Measurements from ENCODE around the gene BUD31.
"Not testable (repeated sequence)": the region's sequence is repeated elsewhere in the genome, so short reads cannot be mapped to it uniquely, and the experiment has no call there.

BUD31 gene

GRCh38 chr7:99422625-99423024, 13.9 kb downstream of the BUD31 start:
- DNase-seq: no peak
- no peak for TF ChIP-seq POLR2A (IDR thresholded peaks at IDR 0.05; ENCODE audit: low read length)
- TF ChIP-seq GATA1 (IDR thresholded peaks at IDR 0.05; ENCODE audit: low read depth, low read length): no peak

- no peak for TF ChIP-seq GATA1 (IDR thresholded peaks at IDR 0.05; ENCODE audit: low read depth, low read length)
- no peak for TF ChIP-seq POLR2A (IDR thresholded peaks at IDR 0.05; ENCODE audit: low read length)
Observed at GRCh38 chr7:99424932-99425730, 16.4 kb downstream of the BUD31 start.

DNA sequence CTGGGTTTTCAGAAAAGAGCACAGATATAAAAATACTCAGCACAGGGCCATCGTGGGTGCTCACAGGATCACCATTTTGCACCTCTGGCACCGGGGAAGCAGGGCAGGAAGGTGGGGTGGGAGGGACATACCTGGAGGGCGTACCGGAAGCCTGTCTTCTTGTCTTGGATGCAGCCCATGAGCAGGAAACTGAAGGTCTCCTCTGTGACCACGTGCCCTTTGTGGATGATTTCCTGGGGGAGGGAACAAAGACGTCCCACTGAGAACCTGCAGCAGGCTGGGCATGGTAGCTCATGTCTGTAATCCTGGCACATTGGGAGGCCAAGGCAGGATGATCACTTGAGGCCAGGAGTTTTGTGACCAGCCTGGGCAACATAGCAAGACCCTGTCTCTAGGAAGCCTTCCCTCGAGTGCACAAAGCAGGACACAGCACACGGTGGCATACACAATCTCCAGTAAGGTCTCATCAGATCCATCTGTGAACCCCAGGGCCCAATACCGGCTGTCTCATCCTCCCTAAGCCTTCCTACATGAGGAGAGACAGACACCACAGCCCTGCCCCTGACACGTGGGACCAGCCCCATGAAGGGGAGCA, 20.3 kb downstream of the BUD31 start:
- no peak for DNase-seq
- TF ChIP-seq GATA1 (IDR thresholded peaks at IDR 0.05; ENCODE audit: low read depth, low read length): no peak
- no peak for TF ChIP-seq POLR2A (IDR thresholded peaks at IDR 0.05; ENCODE audit: low read length)

More at GRCh38 chr7:99424932-99425730, 16.4 kb downstream of the BUD31 start:
- no peak for DNase-seq

DNA sequence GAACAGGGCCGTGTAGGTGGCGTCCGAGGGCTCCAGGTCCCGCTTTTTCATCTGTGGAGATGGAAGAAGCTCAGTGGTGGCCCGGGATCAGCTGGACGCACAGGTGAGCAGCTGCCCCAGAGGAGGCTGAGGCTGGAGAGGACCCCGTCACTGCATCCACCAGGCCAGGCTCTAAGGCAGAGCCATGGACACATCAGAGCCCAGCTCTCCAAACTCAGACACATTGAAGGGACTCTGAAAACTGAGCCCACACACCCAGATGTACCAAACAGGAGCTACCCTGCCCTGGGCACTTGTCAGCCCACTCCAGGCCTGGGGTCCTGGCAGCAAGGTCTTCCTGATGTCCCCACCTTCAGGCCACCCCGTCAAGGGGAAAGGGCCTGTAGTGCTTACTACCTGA, 21.0 kb downstream of the BUD31 start:
- no peak for TF ChIP-seq POLR2A (IDR thresholded peaks at IDR 0.05; ENCODE audit: low read length)
- no peak for TF ChIP-seq GATA1 (IDR thresholded peaks at IDR 0.05; ENCODE audit: low read depth, low read length)
- DNase-seq: no peak

DNA sequence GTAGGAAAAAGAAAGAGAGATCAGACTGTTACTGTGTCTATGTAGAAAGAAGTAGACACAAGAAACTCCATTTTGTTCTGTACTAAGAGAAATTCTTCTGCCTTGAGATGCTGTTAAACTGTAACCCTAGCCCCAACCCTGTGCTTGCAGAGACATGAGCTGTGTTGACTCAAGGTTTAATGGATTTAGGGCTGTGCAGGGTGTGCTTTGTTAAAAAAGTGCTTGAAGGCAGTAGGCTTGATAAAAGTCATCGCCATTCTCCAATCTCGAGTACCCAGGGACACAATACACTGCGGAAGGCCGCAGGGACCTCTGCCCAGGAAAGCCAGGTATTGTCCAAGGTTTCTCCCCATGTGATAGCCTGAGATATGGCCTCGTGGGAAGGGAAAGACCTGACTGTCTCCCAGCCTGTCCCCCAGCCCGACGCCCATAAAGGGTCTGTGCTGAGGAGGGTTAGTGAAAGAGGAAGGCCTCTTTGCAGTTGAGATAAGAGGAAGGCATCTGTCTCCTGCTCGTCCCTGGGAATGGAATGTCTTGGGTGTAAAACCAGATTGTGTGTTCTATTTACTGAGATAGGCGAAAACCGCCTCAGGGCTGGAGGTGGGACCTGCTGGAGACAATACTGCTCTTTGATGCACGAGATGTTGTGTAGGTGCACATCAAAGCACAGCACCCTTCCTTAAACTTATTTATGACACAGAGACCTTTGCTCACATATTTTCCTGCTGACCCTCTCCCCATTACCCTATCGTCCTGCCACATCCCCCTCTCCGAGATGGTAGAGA, 23.2 kb downstream of the BUD31 start:
- DNase-seq: not testable (repeated sequence)

DNA sequence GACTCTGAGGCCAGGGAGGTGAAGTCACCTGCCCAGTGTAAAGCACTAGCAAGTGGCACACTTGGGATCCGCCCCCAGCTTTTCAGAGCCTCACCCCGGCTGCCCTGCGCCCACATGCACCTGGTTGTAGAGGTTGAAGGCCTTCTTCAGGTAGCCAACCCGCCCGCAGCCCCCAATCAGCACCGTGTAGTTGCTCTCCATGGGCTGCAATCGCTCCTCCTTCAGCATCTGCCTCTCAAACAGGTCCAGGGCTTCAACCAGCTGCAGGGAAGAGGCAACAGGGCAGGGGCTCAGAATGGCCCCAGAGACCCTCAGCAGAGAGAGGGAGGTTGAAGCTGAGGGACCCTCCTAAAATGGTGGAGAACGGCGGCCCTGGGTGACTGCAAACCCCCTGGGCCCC, 24.4 kb downstream of the BUD31 start:
- TF ChIP-seq POLR2A (IDR thresholded peaks at IDR 0.05; ENCODE audit: low read length) (no peak), GATA1 (IDR thresholded peaks at IDR 0.05; ENCODE audit: low read depth, low read length) (no peak)
- no peak for DNase-seq

DNA sequence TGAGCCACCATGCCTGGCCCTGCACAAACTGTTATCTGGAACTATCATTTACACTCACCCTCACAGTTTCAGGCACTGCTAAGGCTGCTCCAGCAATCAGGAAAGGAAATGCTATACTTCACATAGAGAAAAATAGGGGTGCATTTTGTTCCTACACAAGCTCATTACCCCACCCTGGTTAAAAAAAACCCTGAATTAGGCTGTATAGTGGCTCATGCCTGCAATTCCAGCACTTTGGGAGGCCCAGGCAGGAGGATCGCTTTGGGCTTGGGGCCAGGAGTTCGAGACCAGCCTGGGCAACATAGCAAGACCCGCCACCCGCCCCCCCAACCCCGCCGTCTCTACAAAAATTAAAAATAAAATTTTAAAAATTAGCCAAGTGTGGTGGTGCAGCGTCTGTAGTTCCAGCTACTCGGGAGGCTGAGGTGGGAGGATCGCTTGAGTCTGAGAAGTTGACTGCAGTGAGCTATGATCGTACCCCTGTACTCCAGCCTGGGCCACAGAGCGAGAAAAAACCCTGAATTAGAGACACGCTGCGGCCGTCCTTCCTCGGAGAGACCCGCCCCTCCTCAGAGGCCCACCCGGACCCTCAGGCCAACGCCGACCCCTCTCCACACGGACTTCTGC, 29.3 kb downstream of the BUD31 start:
- no peak for TF ChIP-seq GATA1 (IDR thresholded peaks at IDR 0.05; ENCODE audit: low read depth, low read length)
- DNase-seq: peak; percentile 35 to 44

DNA sequence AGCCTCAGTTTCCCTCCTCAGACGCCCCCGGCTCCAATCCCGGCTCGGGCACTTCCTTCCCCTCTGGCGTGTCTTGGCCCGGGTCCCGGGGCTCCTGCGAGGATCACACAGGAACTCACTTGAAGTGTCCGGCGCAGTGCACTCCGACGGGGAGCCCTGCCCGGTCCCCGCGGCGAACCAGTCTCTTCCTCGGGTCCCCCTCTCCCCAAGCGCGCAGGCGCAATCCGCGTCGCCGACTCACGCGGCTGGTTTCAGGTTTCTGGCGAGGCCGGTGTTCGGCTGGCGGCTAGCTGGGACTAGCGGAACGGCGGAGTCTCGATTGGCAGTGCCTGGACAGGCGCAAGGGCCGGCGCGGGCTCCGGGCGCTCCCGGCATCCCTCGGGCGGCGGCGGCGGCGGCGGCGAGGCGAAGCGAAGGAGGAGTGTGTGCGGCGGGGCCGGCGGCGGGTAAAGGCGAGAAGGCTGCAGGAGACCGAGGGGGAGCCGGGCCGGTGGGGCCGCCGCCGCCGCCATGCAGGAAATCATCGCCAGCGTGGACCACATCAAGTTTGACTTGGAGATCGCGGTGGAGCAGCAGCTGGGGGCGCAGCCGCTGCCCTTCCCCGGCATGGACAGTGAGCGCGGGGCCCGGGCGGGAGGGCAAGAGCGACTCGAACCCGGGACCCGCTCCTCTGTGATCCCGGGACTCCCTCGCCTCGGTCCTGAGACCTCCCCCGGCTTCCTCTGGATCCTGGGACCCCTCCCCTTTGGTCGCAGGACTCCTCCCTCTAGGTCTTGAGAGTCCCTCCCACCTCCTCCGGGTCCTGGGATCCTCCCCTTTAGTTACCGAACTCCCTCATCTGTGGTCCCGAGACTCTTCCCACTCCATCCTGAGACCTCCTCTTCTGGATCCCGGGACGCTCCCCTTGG, 30.1 kb downstream of the BUD31 start, which contains the start of the genes CPSF4 and PTCD1:
CPSF4 (plus strand) TSS at position 371 of the 908 bp plus-strand sequence; CDS start at position 511, 140 bp downstream.
PTCD1 (minus strand) TSS at position 226 of the 908 bp plus-strand sequence. CDS start 3,556 bp downstream, outside the sequence.
- TF ChIP-seq GATA1 (IDR thresholded peaks at IDR 0.05; ENCODE audit: low read depth, low read length) (no peak), POLR2A (IDR thresholded peaks at IDR 0.05; ENCODE audit: low read length) (peak; percentile 59)

GRCh38 chr7:99440195-99440594, 31.4 kb downstream of the BUD31 start:
- TF ChIP-seq POLR2A (IDR thresholded peaks at IDR 0.05; ENCODE audit: low read length) (no peak), GATA1 (IDR thresholded peaks at IDR 0.05; ENCODE audit: low read depth, low read length) (no peak)
- DNase-seq: peak in 1 of 2 experiments; percentile 15

More for the DNA sequence above, 30.1 kb downstream of the BUD31 start, which contains the start of the genes CPSF4 and PTCD1:
- peak; percentile 95 to 96 for DNase-seq

DNA sequence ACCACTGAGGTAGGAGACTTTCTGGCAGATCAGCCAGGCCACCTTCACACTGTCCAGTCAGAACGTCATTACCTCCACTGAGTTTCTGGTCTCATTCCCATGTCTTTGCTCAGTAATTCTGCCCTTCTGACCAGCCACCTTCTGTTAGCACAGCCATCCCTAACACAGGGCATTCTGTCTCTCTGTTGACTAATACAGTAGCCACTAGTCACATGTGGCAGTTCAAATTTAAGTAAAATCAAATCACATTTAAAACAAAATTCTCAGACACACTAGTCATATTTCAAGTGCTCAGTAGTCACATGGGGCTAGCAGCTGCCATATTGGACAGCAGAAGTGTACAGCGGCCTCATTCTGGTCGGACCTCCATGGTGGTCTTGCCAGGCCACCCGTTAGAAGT, 37.3 kb downstream of the BUD31 start:
- no peak for DNase-seq
- TF ChIP-seq POLR2A (IDR thresholded peaks at IDR 0.05; ENCODE audit: low read length) (no peak), GATA1 (IDR thresholded peaks at IDR 0.05; ENCODE audit: low read depth, low read length) (no peak)

- TF ChIP-seq GATA1 (IDR thresholded peaks at IDR 0.05; ENCODE audit: low read depth, low read length) (no peak), POLR2A (IDR thresholded peaks at IDR 0.05; ENCODE audit: low read length) (no peak)
- DNase-seq: peak; percentile 27 to 42
Observed at GRCh38 chr7:99447943-99448342, 39.2 kb downstream of the BUD31 start.

GRCh38 chr7:99448855-99449254, 40.1 kb downstream of the BUD31 start:
- TF ChIP-seq POLR2A (IDR thresholded peaks at IDR 0.05; ENCODE audit: low read length): no peak
- TF ChIP-seq GATA1 (IDR thresholded peaks at IDR 0.05; ENCODE audit: low read depth, low read length): no peak
- no peak for DNase-seq

- TF ChIP-seq POLR2A (IDR thresholded peaks at IDR 0.05; ENCODE audit: low read length): no peak
- TF ChIP-seq GATA1 (IDR thresholded peaks at IDR 0.05; ENCODE audit: low read depth, low read length): no peak
- no peak for DNase-seq
Observed at GRCh38 chr7:99449326-99449725, 40.6 kb downstream of the BUD31 start.

Data from erythroblast (primary cell).